Stimulated activated CD8-positive, alpha-beta memory T cell treated with anti-CD3 and anti-CD28 coated beads, Interleukin-15, amount 100 ng/mL, for 4 hours (primary cell): Measurements from ENCODE around the gene HSP90B1.

Experiments
- DNase-seq, 2 donors: peaks; one replicate each; pipeline ENCODE4 v3.0.0-alpha.2; 2020; ENCODE audit warnings: low read depth in 2 of 2

HSP90B1 gene

GRCh38 chr12:103973909-103974308 lies 43.7 kb downstream of the HSP90B1 start:
- no peak for DNase-seq

DNA sequence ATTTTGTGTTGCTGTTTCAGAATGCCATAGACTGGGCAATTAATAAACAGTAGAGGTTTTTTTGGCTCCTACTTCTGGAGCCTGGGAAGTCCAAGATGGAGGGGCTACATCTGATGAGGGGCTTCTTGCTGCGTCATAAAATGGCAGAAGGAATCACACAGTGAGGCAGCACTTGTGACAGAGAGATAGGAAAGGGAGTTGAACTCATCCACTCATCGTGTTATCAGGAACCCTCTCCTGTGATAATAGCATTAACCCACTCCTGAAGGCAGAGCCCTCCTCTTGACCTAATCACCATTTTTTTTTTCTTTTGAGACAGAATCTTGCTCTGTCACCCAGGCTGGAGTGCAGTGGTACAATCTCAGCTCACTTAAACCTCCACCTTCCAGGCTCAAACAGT lies 45.2 kb downstream of the HSP90B1 start:
- DNase-seq, result no peak

- DNase-seq, result no peak
Observed at GRCh38 chr12:103978384-103978982, 48.3 kb downstream of the HSP90B1 start.

- DNase-seq, result no peak
Observed at GRCh38 chr12:103986829-103987228, 56.6 kb downstream of the HSP90B1 start.

DNA sequence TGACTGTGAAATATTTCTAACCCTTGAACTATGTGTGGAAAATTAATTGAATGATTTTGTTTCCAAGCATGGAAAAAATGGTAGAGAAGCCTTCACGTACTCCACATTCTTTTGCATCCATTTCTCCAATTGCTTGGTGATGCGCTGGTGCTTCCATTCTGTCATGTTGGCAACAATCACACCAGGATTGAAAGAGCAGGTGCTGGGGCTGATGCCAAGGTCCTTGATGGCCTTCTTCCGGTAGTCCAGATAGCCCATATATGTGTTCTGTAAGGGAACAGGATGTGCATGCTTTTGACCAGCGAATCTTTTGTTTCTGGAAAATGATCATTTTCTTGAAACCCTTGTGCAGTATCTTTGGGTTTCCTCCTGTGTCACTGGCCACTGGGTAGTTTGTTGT lies 64.0 kb downstream of the HSP90B1 start:
- DNase-seq, result no peak

- no peak for DNase-seq
Observed at GRCh38 chr12:103996595-103996994, 66.4 kb downstream of the HSP90B1 start.

GRCh38 chr12:103997286-103997900 lies 67.2 kb downstream of the HSP90B1 start:
- DNase-seq, result no peak
